H1 (cell line): ENCODE measurements around the gene NR3C1. TPM values are rescaled to one million over a fixed set of nuclear protein-coding genes. Genes with fewer than 3 reads are reported as not detected.

Experiments
- CTCF ChIA-PET: fragments of 300-600 bp; sonication (Branson Sonifier 250); formaldehyde crosslinking; loops from one replicate; lab custom pipeline; 2021; ENCODE audit not compliant: partially characterized antibody; lab: Charles Lee
- POLR2A ChIA-PET: fragments of 300-600 bp; sonication (Branson Sonifier 250); formaldehyde crosslinking; loops from one replicate; lab custom pipeline; 2021; ENCODE audit warnings: inconsistent platforms; ENCODE audit not compliant: partially characterized antibody; lab: Charles Lee
- DNase-seq, 2 experiments: peaks; one replicate each; pipeline versions ENCODE4 v3.0.0 to v3.0.0-alpha.2; 2010 to 2022; ENCODE audit warnings: low spot score in 2 of 2, low read depth in 1 of 2, mixed read lengths in 1 of 2
- FAIRE-seq: peaks from 2 replicates; lab custom pipeline; 2011; peaks lifted over from hg19 to GRCh38; lab: Jason Lieb, UNC
- H2AFZ ChIP-seq: 2 replicates; pipeline ENCODE4 v1.8.1; 2012; ENCODE audit warnings: low read length, inconsistent platforms
- H2AK5ac ChIP-seq: 2 replicates; pipeline ENCODE4 v1.6.1; 2013; ENCODE audit warnings: low read depth, low read length
- H2BK120ac ChIP-seq: replicated peaks from 2 replicates; pipeline ENCODE3; 2013; ENCODE audit warnings: low read depth, low read length, inconsistent platforms
- H2BK12ac ChIP-seq: 2 replicates; pipeline ENCODE4 v1.6.1; 2013; ENCODE audit warnings: low read depth, low read length
- H2BK15ac ChIP-seq: 2 replicates; pipeline ENCODE4 v1.6.1; 2013; ENCODE audit warnings: low read length
- H2BK20ac ChIP-seq: 2 replicates; pipeline ENCODE4 v1.6.1; 2013; ENCODE audit warnings: low read length
- H2BK5ac ChIP-seq: 2 replicates; pipeline ENCODE4 v1.6.1; 2013; ENCODE audit warnings: low read depth, low read length
- H3K14ac ChIP-seq: 2 replicates; pipeline ENCODE4 v1.6.1; 2013; ENCODE audit warnings: inconsistent platforms; ENCODE audit not compliant: insufficient read length
- H3K18ac ChIP-seq: 2 replicates; pipeline ENCODE4 v1.6.1; 2013; ENCODE audit warnings: low read length; ENCODE audit errors: extremely low read depth
- H3K23ac ChIP-seq: 2 replicates; pipeline ENCODE4 v1.6.1; 2013; ENCODE audit warnings: inconsistent platforms; ENCODE audit not compliant: insufficient read length
- H3K23me2 ChIP-seq: 2 replicates; pipeline ENCODE4 v1.6.1; 2013; ENCODE audit warnings: low read depth, low read length
- H3K27ac ChIP-seq: 2 replicates; pipeline ENCODE4 v1.6.1; 2011; ENCODE audit warnings: low read depth, low read length, inconsistent platforms
- H3K27me3 ChIP-seq, 4 experiments: replicated peaks in 1 of 4; 1 replicate in 1 of 4; 2 replicates in 3 of 4; pipeline versions ENCODE4 v1.6.1 to v1.8.1; 2011 to 2013; ENCODE audit warnings: low read length in 3 of 4, mild to moderate bottlenecking in 3 of 4, inconsistent platforms in 2 of 4, mixed read lengths in 2 of 4, moderate library complexity in 1 of 4; ENCODE audit not compliant: control insufficient read depth in 3 of 4, insufficient read depth in 3 of 4; ENCODE audit errors: extremely low read depth in 1 of 4
- H3K36me3 ChIP-seq, 4 experiments: 2 replicates each; pipeline versions ENCODE4 v1.6.1 to v1.8.1; 2011 to 2013; ENCODE audit warnings: mild to moderate bottlenecking in 4 of 4, low read length in 3 of 4, moderate library complexity in 2 of 4, control low read depth in 1 of 4, inconsistent platforms in 1 of 4; ENCODE audit not compliant: insufficient read depth in 4 of 4, control insufficient read depth in 2 of 4
- H3K4ac ChIP-seq: replicated peaks from 2 replicates; pipeline ENCODE3; 2013; ENCODE audit warnings: low read length, low read depth, mixed read lengths, inconsistent platforms; ENCODE audit not compliant: insufficient read length
- H3K4me1 ChIP-seq, 4 experiments: replicated peaks in 1 of 4; 1 replicate in 1 of 4; 2 replicates in 3 of 4; pipeline versions ENCODE4 v1.6.1 to v1.8.1; 2011 to 2013; ENCODE audit warnings: low read length in 3 of 4, inconsistent platforms in 2 of 4, mixed read lengths in 1 of 4; ENCODE audit not compliant: insufficient read depth in 4 of 4, control insufficient read depth in 3 of 4
- H3K4me2 ChIP-seq, 2 experiments: 2 replicates each; pipeline versions ENCODE4 v1.6.1 to v1.8.1; 2011 to 2013; ENCODE audit warnings: low read depth in 2 of 2, low read length in 2 of 2, control low read depth in 1 of 2, inconsistent platforms in 1 of 2, mild to moderate bottlenecking in 1 of 2; ENCODE audit not compliant: insufficient read depth in 1 of 2
- H3K4me3 ChIP-seq, 4 experiments: fragments of 200-600, 300-600 bp in 1 of 4; sonication (generic), shearing (Covaris generic), sonication (Bioruptor Twin) in 1 of 4; 2 replicates each; pipeline versions ENCODE4 v1.5.1 to v1.8.1; 2011 to 2016; ENCODE audit warnings: low read length in 4 of 4, low read depth in 3 of 4, control low read depth in 2 of 4, inconsistent platforms in 2 of 4, mild to moderate bottlenecking in 2 of 4, mixed read lengths in 1 of 4, moderate library complexity in 1 of 4; ENCODE audit not compliant: insufficient read depth in 2 of 4; ENCODE audit errors: extremely low read depth in 1 of 4
- H3K56ac ChIP-seq: replicated peaks from 2 replicates; pipeline ENCODE3; 2013; ENCODE audit warnings: low read depth, mild to moderate bottlenecking, mixed read lengths, low read length, inconsistent platforms; ENCODE audit not compliant: insufficient read length
- H3K79me1 ChIP-seq: 2 replicates; pipeline ENCODE4 v1.6.1; 2013; ENCODE audit warnings: low read depth, low read length, control low read depth
- H3K79me2 ChIP-seq, 2 experiments: 2 replicates each; pipeline versions ENCODE4 v1.6.1 to v1.8.1; 2012 to 2013; ENCODE audit warnings: low read length in 2 of 2, mild to moderate bottlenecking in 2 of 2, inconsistent platforms in 1 of 2; ENCODE audit not compliant: insufficient read depth in 2 of 2, control insufficient read depth in 1 of 2
- H3K9ac ChIP-seq, 4 experiments: replicated peaks in 1 of 4; 1 replicate in 1 of 4; 2 replicates in 3 of 4; pipeline versions ENCODE4 v1.6.1 to v1.8.1; 2011 to 2013; ENCODE audit warnings: low read depth in 3 of 4, low read length in 3 of 4, control low read depth in 2 of 4, mild to moderate bottlenecking in 2 of 4, moderate library complexity in 2 of 4, inconsistent platforms in 1 of 4; ENCODE audit errors: extremely low read depth in 1 of 4
- H3K9me3 ChIP-seq, 2 experiments: 2 replicates each; pipeline versions ENCODE4 v1.6.1 to v1.8.1; 2012 to 2013; ENCODE audit warnings: mild to moderate bottlenecking in 2 of 2, moderate library complexity in 2 of 2, control low read depth in 1 of 2, inconsistent platforms in 1 of 2, low read depth in 1 of 2, low read length in 1 of 2, mixed read lengths in 1 of 2; ENCODE audit not compliant: insufficient read depth in 2 of 2
- H4K20me1 ChIP-seq, 2 experiments: replicated peaks in 1 of 2; 2 replicates each; pipeline versions ENCODE3 to v1.8.1; 2011 to 2013; ENCODE audit warnings: inconsistent platforms in 2 of 2, low read length in 2 of 2, mild to moderate bottlenecking in 1 of 2; ENCODE audit not compliant: insufficient read depth in 2 of 2, control insufficient read depth in 1 of 2
- H4K5ac ChIP-seq: 2 replicates; pipeline ENCODE4 v1.6.1; 2013; ENCODE audit warnings: low read length, low read depth, mixed read lengths, inconsistent platforms; ENCODE audit not compliant: insufficient read length
- H4K8ac ChIP-seq: 2 replicates; pipeline ENCODE4 v1.8.0; 2013; ENCODE audit warnings: mild to moderate bottlenecking, moderate library complexity, low read length, inconsistent platforms; ENCODE audit not compliant: insufficient read depth; ENCODE audit errors: extremely low read depth
- H4K91ac ChIP-seq: replicated peaks from 2 replicates; pipeline ENCODE3; 2013; ENCODE audit warnings: low read length, mixed read lengths, inconsistent platforms; ENCODE audit not compliant: insufficient read length
- ASH2L ChIP-seq: fragments of 200-600, 300-600 bp; sonication (generic); IDR thresholded peaks from one replicate; pipeline ENCODE4 v1.7.1; 2017; ENCODE audit warnings: low read length
- BCL11A ChIP-seq, 2 experiments: IDR thresholded peaks; one replicate each; pipeline ENCODE4 v1.6.1; 2011; ENCODE audit warnings: low read depth in 2 of 2, low read length in 2 of 2, mild to moderate bottlenecking in 2 of 2
- CREB1 ChIP-seq: IDR thresholded peaks from 2 replicates; pipeline ENCODE4 v1.6.1; 2012; ENCODE audit warnings: inconsistent platforms
- KDM1A ChIP-seq: fragments of 200-600, 300-600 bp; sonication (generic); IDR thresholded peaks from 2 replicates; pipeline ENCODE4 v1.7.1; 2016; ENCODE audit warnings: mild to moderate bottlenecking, low read length, borderline replicate concordance
- RNF2 ChIP-seq: fragments of 200-900, 300-1000 bp; sonication (generic); IDR thresholded peaks from 2 replicates; pipeline ENCODE4 v1.7.1; 2016; ENCODE audit warnings: borderline replicate concordance, low read depth, mild to moderate bottlenecking, antibody characterized with exemption, low read length; ENCODE audit not compliant: poor library complexity, severe bottlenecking; ENCODE audit errors: missing control alignments
- SIN3A ChIP-seq, 2 experiments: IDR thresholded peaks in 1 of 2; conservative IDR thresholded peaks in 1 of 2; 2 replicates each; pipeline ENCODE4 v1.6.1; 2011 to 2012; ENCODE audit warnings: low read length in 2 of 2, improper control_type of control experiment in 1 of 2, low read depth in 1 of 2, mild to moderate bottlenecking in 1 of 2
- SIRT6 ChIP-seq: IDR thresholded peaks from one replicate; pipeline ENCODE4 v1.7.1; 2012; ENCODE audit warnings: low read length, inconsistent platforms
- SP1 ChIP-seq: IDR thresholded peaks from 2 replicates; pipeline ENCODE4 v1.6.1; 2011; ENCODE audit warnings: low read depth, low read length
- SP4 ChIP-seq: IDR thresholded peaks from 2 replicates; pipeline ENCODE4 v1.6.1; 2012; ENCODE audit warnings: low read length, inconsistent platforms
- TBP ChIP-seq: IDR thresholded peaks from 2 replicates; pipeline ENCODE4 v1.6.1; 2011; ENCODE audit warnings: low read depth, low read length, improper control_type of control experiment
- YY1 ChIP-seq: IDR thresholded peaks from 2 replicates; pipeline ENCODE4 v1.6.1; 2011; ENCODE audit warnings: low read depth, mild to moderate bottlenecking, low read length
- ZNF274 ChIP-seq: IDR thresholded peaks from 2 replicates; pipeline ENCODE4 v1.7.0; 2012; ENCODE audit warnings: low read length, borderline replicate concordance; ENCODE audit errors: extremely low read depth
- WGBS, 2 experiments: shearing (Covaris generic) in 1 of 2; methylation state at CpG; one replicate each; pipeline versions ENCODE4 v1.1.6 to v1.1.7; 2013 to 2015; ENCODE audit warnings: low lambda C conversion rate in 2 of 2, mixed read lengths in 2 of 2, inconsistent platforms in 1 of 2, low coverage in 1 of 2, missing lambda C conversion rate in 1 of 2; ENCODE audit not compliant: insufficient replicate concordance in 2 of 2, insufficient coverage in 1 of 2, insufficient read length in 1 of 2; ENCODE audit errors: extremely low coverage in 1 of 2, missing lambda C conversion rate in 1 of 2; 5-methylcytosine and 5-hydroxymethylcytosine counted together
- polyA plus RNA-seq, 7 experiments: library from polyadenylated mRNA; depleted of rRNA in 3 of 7; stranded (reverse) in 5 of 7; unstranded in 2 of 7; fragments of >200 nt in 5 of 7; fragments of 200-250 nt in 2 of 7; gene quantifications; 1 replicate in 5 of 7; 2 replicates in 1 of 7; 4 replicates in 1 of 7; pipeline versions ENCODE4 v1.2.1 to v1.2.3, GENCODE V29; 2011 to 2013; ENCODE audit warnings: missing spikeins in 2 of 7, mixed read lengths in 2 of 7
- total RNA-seq: library from RNA; stranded (reverse); fragmentation: NEBNext Ultra II Directional; extraction: Animal tissue kit (Norgen Biotek cat#: 25700); gene quantifications from 2 replicates; pipeline ENCODE4 v1.2.1, GENCODE V29; 2021
- TF ChIP-seq, protein P1 (sequence below): IDR thresholded peaks from 2 replicates; pipeline ENCODE4 v1.6.1; 2011; ENCODE audit warnings: low read depth, mild to moderate bottlenecking, low read length; ENCODE audit not compliant: insufficient read depth

Gene NR3C1
- total and polyA plus RNA-seq, 2 of the 8 experiments (the other 6 are each of a cell fraction or from before 2014, with no cell fraction given), result 1.7 to 5.4 TPM

- no peaks in the 10 kb centered on the region for H3K36me3 ChIP-seq
- no peaks in the 10 kb centered on the region for H4K20me1 ChIP-seq
- FAIRE-seq, result no peak
- H2AK5ac ChIP-seq, result no peak overlapping the region
- no peak for TF ChIP-seq RNF2
- no peak for TF ChIP-seq BCL11A (IDR thresholded peaks at IDR 0.05; ENCODE audit: low read depth in 2 of 2, low read length in 2 of 2)
- TF ChIP-seq ZNF274, result no peak
- TF ChIP-seq SIN3A (conservative IDR thresholded peaks at IDR 0.05 in 1 of 2, IDR thresholded peaks at IDR 0.05 in 1 of 2; ENCODE audit: low read depth in 1 of 2, low read length in 2 of 2), result no peak
- no peak for TF ChIP-seq SIRT6
- no peak for TF ChIP-seq SP1
- TF ChIP-seq TBP, result no peak
- TF ChIP-seq ASH2L, result no peak
- TF ChIP-seq SP4, result no peak
- TF ChIP-seq, protein P1, sequence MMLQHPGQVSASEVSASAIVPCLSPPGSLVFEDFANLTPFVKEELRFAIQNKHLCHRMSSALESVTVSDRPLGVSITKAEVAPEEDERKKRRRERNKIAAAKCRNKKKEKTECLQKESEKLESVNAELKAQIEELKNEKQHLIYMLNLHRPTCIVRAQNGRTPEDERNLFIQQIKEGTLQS, result no peak
- no peak for TF ChIP-seq YY1
- TF ChIP-seq KDM1A, result no peak
- TF ChIP-seq CREB1, result no peak
- TF ChIP-seq, all 59 proteins: peak for 0
- H3K18ac ChIP-seq, result no peak overlapping the region
- no peaks in the 10 kb centered on the region for H3K79me1 ChIP-seq
- H3K4me3 ChIP-seq, result no peak overlapping the region
- no peak overlapping the region for H2BK5ac ChIP-seq
- no peak overlapping the region for H2BK120ac ChIP-seq
- H3K4ac ChIP-seq, result no peak overlapping the region
- no peak overlapping the region for H4K8ac ChIP-seq
- H2BK20ac ChIP-seq, result no peak overlapping the region
- peaks cover 0 to 3% of the 10 kb centered on the region in 2 experiments; a peak in 1 of 4 replicates for H3K9me3 ChIP-seq
- no peak overlapping the region for H3K14ac ChIP-seq
- WGBS, 2 experiments, result 90% methylated on average over 4 of the region's 4 CpGs; no CpG with 5 or more reads in 1 of the 2 experiments
- no peak overlapping the region for H3K9ac ChIP-seq
- H3K79me2 ChIP-seq, result no peaks in the 10 kb centered on the region
- H3K27ac ChIP-seq, result no peak overlapping the region
- H3K23me2 ChIP-seq, result no peaks in the 10 kb centered on the region
- no peak overlapping the region for H3K4me2 ChIP-seq
- H2BK12ac ChIP-seq, result no peak overlapping the region
- peaks cover 0 to 4% (median 2%) of the 10 kb centered on the region in 4 experiments; a peak in 3 of 7 replicates for H3K4me1 ChIP-seq
- no peak overlapping the region for H2BK15ac ChIP-seq
- no peak overlapping the region for H3K23ac ChIP-seq
- no peak overlapping the region for H4K91ac ChIP-seq
- no peak for DNase-seq
- ChIA-PET CTCF (no interaction called here), POLR2A (no interaction called here)
- no peak overlapping the region for H4K5ac ChIP-seq
- no peak overlapping the region for H2AFZ ChIP-seq
- no peak overlapping the region for H3K56ac ChIP-seq
- no peaks in the 10 kb centered on the region for H3K27me3 ChIP-seq
These were observed 119.5 kb downstream of the NR3C1 start for GRCh38 chr5:143284002-143284401.
